Measurements from ENCODE around the gene TTLL4. TPM values are rescaled to one million over a fixed set of nuclear protein-coding genes. Genes with fewer than 3 reads are reported as not detected.

The TTLL4 gene
- total RNA-seq, 1 donor from 2014 or later, result 33.8 TPM

DNA sequence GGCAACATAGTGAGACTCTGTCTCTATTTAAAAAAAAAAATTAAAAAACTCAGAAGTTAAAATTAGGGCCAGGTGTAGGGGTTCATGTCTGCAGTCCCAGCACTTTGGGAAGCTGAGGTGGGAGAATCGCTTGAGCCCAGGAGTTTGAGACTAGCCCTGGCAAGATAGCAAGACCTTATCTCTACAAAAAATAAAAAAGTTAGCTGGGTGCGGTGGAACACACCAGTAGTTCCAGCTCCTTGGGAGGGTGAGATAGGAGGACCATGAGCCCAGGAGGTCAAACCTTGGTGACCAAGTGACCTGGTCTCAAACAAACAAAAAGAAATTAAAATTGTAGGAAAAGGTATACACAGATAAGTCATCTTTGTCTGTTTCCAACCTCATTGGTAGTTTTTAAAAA lies 11.3 kb downstream of the TTLL4 start:
- no peak overlapping the region for H3K9ac ChIP-seq (ENCODE audit: low read length)
- DNase-seq (ENCODE audit: low read depth) (no peak), FAIRE-seq (no peak)
- peaks cover 92% of the 10 kb centered on the region for H3K79me2 ChIP-seq (ENCODE audit: insufficient read depth, low read length)
- no peaks in the 10 kb centered on the region for H3K27me3 Mint-ChIP-seq (ENCODE audit: low read depth, unreplicated experiment)
- no peak overlapping the region for H3K4me3 ChIP-seq (ENCODE audit: insufficient read depth, low read depth, low read length)
- H3K4me2 ChIP-seq (ENCODE audit: low read length), result no peak overlapping the region
- no peaks in the 10 kb centered on the region for H3K4me1 ChIP-seq (ENCODE audit: insufficient read depth, low read length)
- peaks cover 4% of the 10 kb centered on the region for H3K9me3 Mint-ChIP-seq (ENCODE audit: unreplicated experiment)
- H3K4me1 Mint-ChIP-seq (ENCODE audit: low read depth, unreplicated experiment), result peaks cover 24% of the 10 kb centered on the region
- no peak overlapping the region for H2AFZ ChIP-seq (ENCODE audit: low read depth, low read length)
- H3K36me3 ChIP-seq (ENCODE audit: insufficient read depth, low read length), result peaks cover 2% of the 10 kb centered on the region
- no peak overlapping the region for H3K27ac ChIP-seq (ENCODE audit: low read depth, low read length)
- H3K9me3 ChIP-seq (ENCODE audit: insufficient read depth, low read depth, low read length), result no peaks in the 10 kb centered on the region
- peaks cover 12% of the 10 kb centered on the region for H3K36me3 Mint-ChIP-seq (ENCODE audit: low read depth, unreplicated experiment)
- peaks cover 23% of the 10 kb centered on the region for H4K20me1 ChIP-seq (ENCODE audit: insufficient read depth, low read length)
- no peak overlapping the region for H3K4me3 Mint-ChIP-seq (ENCODE audit: unreplicated experiment)
- no peaks in the 10 kb centered on the region for H3K27me3 ChIP-seq (ENCODE audit: insufficient read depth, low read length)
- no peak overlapping the region for H3K27ac Mint-ChIP-seq (ENCODE audit: unreplicated experiment)
- TF ChIP-seq, protein P1, sequence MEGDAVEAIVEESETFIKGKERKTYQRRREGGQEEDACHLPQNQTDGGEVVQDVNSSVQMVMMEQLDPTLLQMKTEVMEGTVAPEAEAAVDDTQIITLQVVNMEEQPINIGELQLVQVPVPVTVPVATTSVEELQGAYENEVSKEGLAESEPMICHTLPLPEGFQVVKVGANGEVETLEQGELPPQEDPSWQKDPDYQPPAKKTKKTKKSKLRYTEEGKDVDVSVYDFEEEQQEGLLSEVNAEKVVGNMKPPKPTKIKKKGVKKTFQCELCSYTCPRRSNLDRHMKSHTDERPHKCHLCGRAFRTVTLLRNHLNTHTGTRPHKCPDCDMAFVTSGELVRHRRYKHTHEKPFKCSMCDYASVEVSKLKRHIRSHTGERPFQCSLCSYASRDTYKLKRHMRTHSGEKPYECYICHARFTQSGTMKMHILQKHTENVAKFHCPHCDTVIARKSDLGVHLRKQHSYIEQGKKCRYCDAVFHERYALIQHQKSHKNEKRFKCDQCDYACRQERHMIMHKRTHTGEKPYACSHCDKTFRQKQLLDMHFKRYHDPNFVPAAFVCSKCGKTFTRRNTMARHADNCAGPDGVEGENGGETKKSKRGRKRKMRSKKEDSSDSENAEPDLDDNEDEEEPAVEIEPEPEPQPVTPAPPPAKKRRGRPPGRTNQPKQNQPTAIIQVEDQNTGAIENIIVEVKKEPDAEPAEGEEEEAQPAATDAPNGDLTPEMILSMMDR (IDR thresholded peaks at IDR 0.05; ENCODE audit: insufficient read depth, low read depth, low read length), result no peak
- no peak for TF ChIP-seq EZH2 (IDR thresholded peaks at IDR 0.05; ENCODE audit: insufficient read depth, low read length)

DNA sequence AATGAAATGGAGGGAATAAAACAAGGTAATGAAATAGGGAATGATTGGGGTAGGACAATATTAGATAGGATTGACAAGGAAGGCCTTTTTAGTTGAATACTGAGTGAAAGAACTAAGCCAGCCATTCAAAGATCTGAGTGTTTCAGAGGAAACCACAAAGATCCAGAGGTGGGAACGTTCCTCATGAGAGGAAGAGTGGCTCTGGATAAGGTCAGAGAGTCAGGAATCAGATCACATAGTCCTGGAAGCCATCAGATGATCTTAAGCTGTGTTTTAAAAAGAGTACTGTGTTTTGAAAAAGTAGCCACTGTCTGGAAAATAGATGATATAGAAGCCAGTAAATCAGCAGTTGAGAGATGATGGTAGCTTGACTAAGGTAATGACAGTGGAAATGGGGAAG lies 11.8 kb downstream of the TTLL4 start:
- Histone ChIP-seq H3K27me3 (ENCODE audit: insufficient read depth, low read length) (no peaks in the 10 kb centered on the region), H4K20me1 (ENCODE audit: insufficient read depth, low read length) (peaks cover 18% of the 10 kb centered on the region), H3K4me1 (ENCODE audit: insufficient read depth, low read length) (no peaks in the 10 kb centered on the region), H3K9ac (ENCODE audit: low read length) (no peak overlapping the region), H3K27ac (ENCODE audit: low read depth, low read length) (no peak overlapping the region), H3K79me2 (ENCODE audit: insufficient read depth, low read length) (peaks cover 93% of the 10 kb centered on the region), H3K36me3 (ENCODE audit: insufficient read depth, low read length) (peaks cover 2% of the 10 kb centered on the region), H2AFZ (ENCODE audit: low read depth, low read length) (no peak overlapping the region), H3K4me2 (ENCODE audit: low read length) (no peak overlapping the region), H3K4me3 (ENCODE audit: insufficient read depth, low read depth, low read length) (no peak overlapping the region), H3K9me3 (ENCODE audit: insufficient read depth, low read depth, low read length) (no peaks in the 10 kb centered on the region)
- H3K27me3 Mint-ChIP-seq (ENCODE audit: low read depth, unreplicated experiment), result no peaks in the 10 kb centered on the region
- peaks cover 11% of the 10 kb centered on the region for H3K36me3 Mint-ChIP-seq (ENCODE audit: low read depth, unreplicated experiment)
- H3K9me3 Mint-ChIP-seq (ENCODE audit: unreplicated experiment), result peaks cover 7% of the 10 kb centered on the region
- TF ChIP-seq, protein P1 (IDR thresholded peaks at IDR 0.05; ENCODE audit: insufficient read depth, low read depth, low read length), result no peak
- no peak for TF ChIP-seq EZH2 (IDR thresholded peaks at IDR 0.05; ENCODE audit: insufficient read depth, low read length)
- DNase-seq (ENCODE audit: low read depth) (no peak), FAIRE-seq (no peak)
- no peak overlapping the region for H3K4me3 Mint-ChIP-seq (ENCODE audit: unreplicated experiment)
- peaks cover 19% of the 10 kb centered on the region for H3K4me1 Mint-ChIP-seq (ENCODE audit: low read depth, unreplicated experiment)
- peak overlapping the region; percentile 29 for H3K27ac Mint-ChIP-seq (ENCODE audit: unreplicated experiment)

DNA sequence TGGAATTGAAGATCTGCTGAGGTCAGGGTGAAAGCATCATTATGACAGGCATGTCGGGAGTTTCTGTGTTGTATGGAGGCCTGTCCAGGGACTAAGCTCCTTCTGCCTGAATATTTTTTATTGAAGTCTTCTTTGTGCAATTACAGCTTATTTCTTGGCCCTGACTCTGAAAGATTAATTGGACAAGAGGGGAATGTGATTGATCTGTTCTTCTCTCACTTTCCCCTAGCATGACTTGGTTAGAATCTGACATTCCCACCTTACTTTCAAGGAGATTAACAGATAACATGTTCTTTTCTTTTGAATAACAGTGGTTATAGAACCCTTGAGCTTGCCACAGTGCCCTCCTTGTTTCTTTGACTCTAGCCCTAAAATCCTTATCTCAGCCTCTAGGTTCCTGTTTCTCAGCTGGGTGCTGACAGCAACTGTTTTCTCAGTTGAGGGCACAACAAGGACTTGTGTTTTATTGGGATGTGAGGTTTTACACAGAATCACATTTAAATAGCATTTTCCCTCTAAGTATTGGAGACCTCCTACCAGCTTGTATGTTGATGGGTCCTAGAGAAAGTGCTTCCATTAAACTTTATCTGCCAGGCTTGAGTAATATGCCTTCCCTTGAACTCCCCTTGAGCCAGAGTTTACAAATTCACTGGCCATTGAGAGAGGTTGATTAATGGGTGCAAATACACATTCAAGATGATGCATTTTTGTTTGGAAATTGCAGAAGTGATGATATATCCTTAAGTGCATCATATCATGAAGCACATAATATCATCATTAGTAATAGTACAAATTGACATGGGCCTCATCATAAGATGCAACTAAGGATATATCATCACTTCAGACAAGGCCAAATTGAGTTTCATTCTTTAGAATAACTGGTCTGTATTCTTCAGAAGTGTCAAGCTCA lies 12.5 kb downstream of the TTLL4 start:
- Mint-ChIP-seq H3K4me3 (ENCODE audit: unreplicated experiment) (no peak overlapping the region), H3K9me3 (ENCODE audit: unreplicated experiment) (peaks cover 9% of the 10 kb centered on the region), H3K4me1 (ENCODE audit: low read depth, unreplicated experiment) (peaks cover 17% of the 10 kb centered on the region), H3K36me3 (ENCODE audit: low read depth, unreplicated experiment) (peaks cover 12% of the 10 kb centered on the region), H3K27ac (ENCODE audit: unreplicated experiment) (peak overlapping the region; percentile 29), H3K27me3 (ENCODE audit: low read depth, unreplicated experiment) (no peaks in the 10 kb centered on the region)
- no peak for DNase-seq (ENCODE audit: low read depth)
- no peak for FAIRE-seq
- Histone ChIP-seq H3K36me3 (ENCODE audit: insufficient read depth, low read length) (no peaks in the 10 kb centered on the region), H4K20me1 (ENCODE audit: insufficient read depth, low read length) (peaks cover 16% of the 10 kb centered on the region), H3K79me2 (ENCODE audit: insufficient read depth, low read length) (peaks cover 92% of the 10 kb centered on the region), H3K4me1 (ENCODE audit: insufficient read depth, low read length) (no peaks in the 10 kb centered on the region), H2AFZ (ENCODE audit: low read depth, low read length) (no peak overlapping the region), H3K4me2 (ENCODE audit: low read length) (no peak overlapping the region), H3K9me3 (ENCODE audit: insufficient read depth, low read depth, low read length) (no peaks in the 10 kb centered on the region), H3K4me3 (ENCODE audit: insufficient read depth, low read depth, low read length) (no peak overlapping the region), H3K27ac (ENCODE audit: low read depth, low read length) (no peak overlapping the region), H3K27me3 (ENCODE audit: insufficient read depth, low read length) (no peaks in the 10 kb centered on the region), H3K9ac (ENCODE audit: low read length) (no peak overlapping the region)
- no peak for TF ChIP-seq EZH2 (IDR thresholded peaks at IDR 0.05; ENCODE audit: insufficient read depth, low read length)
- TF ChIP-seq, protein P1 (IDR thresholded peaks at IDR 0.05; ENCODE audit: insufficient read depth, low read depth, low read length), result no peak

Data from astrocyte (in vitro differentiated cells and primary cell).